DND-41 (cell line): Measurements from ENCODE around the gene ANKRD11.

Experiments
- CTCF ChIP-seq: IDR thresholded peaks from 2 replicates; pipeline ENCODE4 v1.5.1; 2012; ENCODE audit warnings: borderline replicate concordance, low read length, moderate library complexity, mild to moderate bottlenecking; ENCODE audit not compliant: poor library complexity, severe bottlenecking; ENCODE audit errors: extremely low read depth
- EZH2 ChIP-seq: IDR thresholded peaks from 3 replicates; pipeline ENCODE4 v1.6.1; 2012; ENCODE audit warnings: borderline replicate concordance, low read depth, mild to moderate bottlenecking, moderate library complexity, low read length, inconsistent platforms; ENCODE audit not compliant: severe bottlenecking

GRCh38 chr16:89365044-89365467 is 125.3 kb downstream of the ANKRD11 start:
- TF ChIP-seq CTCF (no peak), EZH2 (no peak)
